MM.1S (cell line): Measurements from ENCODE around the gene ANP32B.

Source experiments
- CTCF ChIP-seq: fragments of 300-600 bp; sonication (generic); IDR thresholded peaks from 2 replicates; pipeline ENCODE4 v1.5.1; 2016; ENCODE audit warnings: antibody characterized with exemption, low read length, mixed read lengths
- EZH2 ChIP-seq: fragments of 300-600 bp; sonication (generic); optimal IDR thresholded peaks from 2 replicates; pipeline ENCODE3; 2017; ENCODE audit warnings: low read depth, mild to moderate bottlenecking, antibody characterized with exemption, low read length, mixed read lengths

DNA sequence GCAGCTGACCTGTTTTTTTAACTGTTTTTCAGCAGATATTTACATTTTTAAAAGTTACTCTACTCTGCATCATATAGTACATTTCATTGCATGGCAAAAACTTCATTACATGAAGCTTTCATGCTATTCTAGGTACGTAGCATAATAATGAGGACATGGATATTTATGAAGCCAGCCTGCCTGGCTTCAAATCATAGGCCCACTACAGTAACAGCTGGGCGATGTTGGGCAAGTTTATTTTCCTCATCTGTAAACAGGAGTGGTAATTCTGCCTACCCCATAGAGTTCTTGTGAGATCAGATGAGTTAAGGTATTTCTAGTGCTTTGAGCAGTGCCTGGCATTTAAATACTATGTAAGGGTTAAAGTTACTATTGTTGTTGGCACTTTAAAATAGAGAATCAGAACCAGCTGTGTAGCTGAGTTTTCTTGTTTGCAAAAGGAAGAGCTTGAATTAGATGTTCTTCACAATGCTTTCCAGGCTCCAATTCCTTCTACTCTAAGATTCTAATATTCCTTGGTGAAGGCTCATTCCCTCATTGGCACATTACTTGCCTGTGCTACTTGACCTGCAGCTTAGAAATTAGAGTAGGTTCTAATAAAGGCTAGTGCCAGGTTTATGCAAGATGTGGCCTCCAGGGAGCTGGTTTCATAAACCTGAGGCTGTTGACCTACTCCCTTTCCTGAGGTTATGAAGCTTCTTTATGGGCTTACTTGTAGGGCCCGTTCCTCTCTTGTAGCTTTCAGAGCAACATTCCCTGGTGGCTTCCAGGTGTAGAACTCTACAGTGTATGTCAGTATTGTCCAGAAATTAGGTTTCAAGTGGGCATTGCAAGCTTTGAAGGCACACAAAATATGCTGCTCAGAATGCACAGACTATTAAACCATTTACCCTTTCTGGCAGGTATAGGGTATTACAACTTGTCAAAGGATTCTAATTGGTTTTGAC, 14.5 kb downstream of the ANP32B start:
- no peak for TF ChIP-seq CTCF
- TF ChIP-seq EZH2, result no peak
